Fibroblast of mammary gland (primary cell): ENCODE measurements around the gene TRAPPC13.
A peak's percentile ranks its signal among the peaks of the same experiment; 100 is the strongest.
"Not testable (repeated sequence)": the region's sequence is repeated elsewhere in the genome, so short reads cannot be mapped to it uniquely, and the experiment has no call there.

Source experiments
- DNase-seq: peaks from one replicate; pipeline ENCODE4 v3.0.0-alpha.2; 2010; ENCODE audit warnings: low read depth
- H3K4me3 ChIP-seq: 2 replicates; pipeline ENCODE4 v1.5.1; 2011; ENCODE audit warnings: low read depth, mild to moderate bottlenecking, low read length, moderate library complexity; ENCODE audit not compliant: control insufficient read depth
- TF ChIP-seq, protein P1 (sequence below): conservative IDR thresholded peaks from 2 replicates; pipeline ENCODE4 v1.5.1; 2011; ENCODE audit warnings: low read depth, low read length, inconsistent platforms; ENCODE audit not compliant: control insufficient read depth, insufficient read depth

Gene TRAPPC13, protein sequence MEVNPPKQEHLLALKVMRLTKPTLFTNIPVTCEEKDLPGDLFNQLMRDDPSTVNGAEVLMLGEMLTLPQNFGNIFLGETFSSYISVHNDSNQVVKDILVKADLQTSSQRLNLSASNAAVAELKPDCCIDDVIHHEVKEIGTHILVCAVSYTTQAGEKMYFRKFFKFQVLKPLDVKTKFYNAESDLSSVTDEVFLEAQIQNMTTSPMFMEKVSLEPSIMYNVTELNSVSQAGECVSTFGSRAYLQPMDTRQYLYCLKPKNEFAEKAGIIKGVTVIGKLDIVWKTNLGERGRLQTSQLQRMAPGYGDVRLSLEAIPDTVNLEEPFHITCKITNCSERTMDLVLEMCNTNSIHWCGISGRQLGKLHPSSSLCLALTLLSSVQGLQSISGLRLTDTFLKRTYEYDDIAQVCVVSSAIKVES

GRCh38 chr5:65624571-65625555 lies at the start of gene TRAPPC13, which contains the start of gene SHLD3:
Gene TRAPPC13 (plus strand): TSS chr5:65625027. CDS start chr5:65625061, 34 bp downstream.
Gene SHLD3 (plus strand): TSS chr5:65625027. CDS start chr5:65629588, 4,561 bp downstream.
- TF ChIP-seq, protein P1, sequence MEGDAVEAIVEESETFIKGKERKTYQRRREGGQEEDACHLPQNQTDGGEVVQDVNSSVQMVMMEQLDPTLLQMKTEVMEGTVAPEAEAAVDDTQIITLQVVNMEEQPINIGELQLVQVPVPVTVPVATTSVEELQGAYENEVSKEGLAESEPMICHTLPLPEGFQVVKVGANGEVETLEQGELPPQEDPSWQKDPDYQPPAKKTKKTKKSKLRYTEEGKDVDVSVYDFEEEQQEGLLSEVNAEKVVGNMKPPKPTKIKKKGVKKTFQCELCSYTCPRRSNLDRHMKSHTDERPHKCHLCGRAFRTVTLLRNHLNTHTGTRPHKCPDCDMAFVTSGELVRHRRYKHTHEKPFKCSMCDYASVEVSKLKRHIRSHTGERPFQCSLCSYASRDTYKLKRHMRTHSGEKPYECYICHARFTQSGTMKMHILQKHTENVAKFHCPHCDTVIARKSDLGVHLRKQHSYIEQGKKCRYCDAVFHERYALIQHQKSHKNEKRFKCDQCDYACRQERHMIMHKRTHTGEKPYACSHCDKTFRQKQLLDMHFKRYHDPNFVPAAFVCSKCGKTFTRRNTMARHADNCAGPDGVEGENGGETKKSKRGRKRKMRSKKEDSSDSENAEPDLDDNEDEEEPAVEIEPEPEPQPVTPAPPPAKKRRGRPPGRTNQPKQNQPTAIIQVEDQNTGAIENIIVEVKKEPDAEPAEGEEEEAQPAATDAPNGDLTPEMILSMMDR: no peak
- peak; percentile 88 for DNase-seq
- H3K4me3 ChIP-seq: peak within 1 kb of the TSS; percentile 96

DNA sequence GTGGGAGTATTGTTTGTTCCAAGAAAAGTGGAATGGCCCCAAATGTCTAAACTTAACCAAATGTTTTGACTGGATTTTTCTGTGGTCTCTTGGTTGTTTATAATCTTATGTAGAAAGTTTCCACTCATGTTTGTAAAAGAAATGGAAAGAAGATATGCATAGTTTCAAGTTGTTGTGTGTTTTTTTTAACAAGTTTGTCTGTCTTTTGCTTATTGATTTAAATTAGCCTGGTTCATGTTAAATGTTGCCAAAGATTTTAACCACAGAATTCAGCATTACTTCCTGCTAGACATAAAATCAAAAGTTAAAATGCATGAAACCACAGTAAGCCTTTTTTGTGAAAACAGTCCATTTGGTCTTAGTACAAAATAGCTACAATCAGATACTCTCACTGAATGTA lies 47.7 kb upstream of the TRAPPC13 start:
- no peak for DNase-seq
- no peak overlapping the region for H3K4me3 ChIP-seq
- TF ChIP-seq, protein P1: no peak

- H3K4me3 ChIP-seq: no peak overlapping the region
- TF ChIP-seq, protein P1: no peak
- no peak for DNase-seq
Measured at GRCh38 chr5:65588694-65589093, 36.1 kb upstream of the TRAPPC13 start.

GRCh38 chr5:65601761-65602160 lies 23.1 kb upstream of the TRAPPC13 start:
- not testable (repeated sequence) for H3K4me3 ChIP-seq, DNase-seq

- H3K4me3 ChIP-seq: no peak overlapping the region
- DNase-seq: no peak
- TF ChIP-seq, protein P1: no peak
Measured at GRCh38 chr5:65611524-65611923, 13.3 kb upstream of the TRAPPC13 start.

DNA sequence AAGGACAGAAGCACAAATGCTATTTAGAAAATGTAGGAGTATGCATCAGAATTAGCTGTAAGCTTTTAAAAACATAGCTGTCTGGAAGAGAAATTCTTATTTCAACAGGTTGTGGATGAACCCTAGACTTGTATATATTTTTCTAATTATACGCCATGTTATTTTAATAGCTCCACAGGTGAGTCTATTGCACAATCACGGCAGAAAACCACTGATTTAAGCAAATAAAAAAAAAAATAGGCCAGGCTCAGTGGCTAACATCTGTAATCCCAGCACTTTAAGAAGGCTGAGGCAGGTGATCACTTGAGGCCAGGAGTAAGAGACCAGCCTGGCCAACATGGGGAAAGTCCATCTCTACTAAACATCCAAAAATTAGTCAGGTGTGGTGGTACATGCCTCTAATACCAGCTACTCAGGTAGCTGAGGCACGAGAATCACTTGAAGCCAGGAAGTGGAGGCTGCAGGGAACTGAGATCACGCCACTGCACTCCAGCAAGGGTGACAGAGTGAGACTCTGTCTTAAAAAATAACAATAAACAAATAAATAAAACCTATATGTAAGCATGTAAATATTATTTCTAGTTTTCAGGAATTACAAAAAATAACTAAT lies 12.4 kb upstream of the TRAPPC13 start:
- no peak for DNase-seq
- H3K4me3 ChIP-seq: no peak overlapping the region
- TF ChIP-seq, protein P1: no peak

- TF ChIP-seq, protein P1: no peak
- DNase-seq: peak; percentile 0
- H3K4me3 ChIP-seq: no peak overlapping the region
Measured at GRCh38 chr5:65620021-65620420, 4.8 kb upstream of the TRAPPC13 start.

DNA sequence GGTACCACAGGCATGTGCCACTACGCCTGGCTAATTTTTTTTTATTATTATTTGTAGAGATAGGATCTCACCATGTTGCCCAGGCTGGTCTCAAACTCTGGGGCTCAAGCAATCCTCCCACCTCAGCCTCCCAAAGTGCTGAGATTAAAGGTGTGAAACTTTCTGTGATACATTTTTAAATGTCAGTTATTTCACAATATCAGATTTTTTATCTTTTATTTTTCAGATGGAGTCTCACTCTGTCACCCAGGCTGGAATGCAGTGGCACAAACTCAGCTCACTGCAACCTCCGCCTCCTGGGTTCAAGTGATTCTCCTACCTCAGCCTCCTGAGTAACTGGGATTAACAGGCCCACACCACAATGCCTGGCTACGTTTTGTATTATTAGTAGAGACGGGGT lies 2.9 kb upstream of the TRAPPC13 start:
- H3K4me3 ChIP-seq, DNase-seq: not testable (repeated sequence)
